ENCODE measurements around the gene NR2C2AP. TPM values are rescaled to one million over a fixed set of nuclear protein-coding genes. Genes with fewer than 3 reads are reported as not detected.
"Not testable (repeated sequence)": the region's sequence is repeated elsewhere in the genome, so short reads cannot be mapped to it uniquely, and the experiment has no call there.

The NR2C2AP gene
- total RNA-seq, 4 donors from 2014 or later = 16.6 to 30.9 (median 24.9) TPM

GRCh38 chr19:19224150-19224851, 21.1 kb upstream of the NR2C2AP start:
- Histone ChIP-seq H3K27ac (no peak overlapping the region), H3K4me1 (peaks cover 14% of the 10 kb centered on the region), H3K4me3 (peak overlapping the region; percentile 52), H3K36me3 (no peaks in the 10 kb centered on the region), H3K27me3 (peaks cover 59% of the 10 kb centered on the region), H3K9me3 (no peaks in the 10 kb centered on the region)
- 54% methylated on average over 10 of the region's 17 CpGs for WGBS
- TF ChIP-seq POLR2A (IDR thresholded peaks at IDR 0.05) = no peak
- TF ChIP-seq POLR2AphosphoS5 (IDR thresholded peaks at IDR 0.05) = no peak
- TF ChIP-seq, protein P1, sequence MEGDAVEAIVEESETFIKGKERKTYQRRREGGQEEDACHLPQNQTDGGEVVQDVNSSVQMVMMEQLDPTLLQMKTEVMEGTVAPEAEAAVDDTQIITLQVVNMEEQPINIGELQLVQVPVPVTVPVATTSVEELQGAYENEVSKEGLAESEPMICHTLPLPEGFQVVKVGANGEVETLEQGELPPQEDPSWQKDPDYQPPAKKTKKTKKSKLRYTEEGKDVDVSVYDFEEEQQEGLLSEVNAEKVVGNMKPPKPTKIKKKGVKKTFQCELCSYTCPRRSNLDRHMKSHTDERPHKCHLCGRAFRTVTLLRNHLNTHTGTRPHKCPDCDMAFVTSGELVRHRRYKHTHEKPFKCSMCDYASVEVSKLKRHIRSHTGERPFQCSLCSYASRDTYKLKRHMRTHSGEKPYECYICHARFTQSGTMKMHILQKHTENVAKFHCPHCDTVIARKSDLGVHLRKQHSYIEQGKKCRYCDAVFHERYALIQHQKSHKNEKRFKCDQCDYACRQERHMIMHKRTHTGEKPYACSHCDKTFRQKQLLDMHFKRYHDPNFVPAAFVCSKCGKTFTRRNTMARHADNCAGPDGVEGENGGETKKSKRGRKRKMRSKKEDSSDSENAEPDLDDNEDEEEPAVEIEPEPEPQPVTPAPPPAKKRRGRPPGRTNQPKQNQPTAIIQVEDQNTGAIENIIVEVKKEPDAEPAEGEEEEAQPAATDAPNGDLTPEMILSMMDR (IDR thresholded peaks at IDR 0.05) = no peak
- TF ChIP-seq EP300 (IDR thresholded peaks at IDR 0.05) = no peak
- no peak for DNase-seq (ENCODE audit: low spot score in 2 of 2)

- Histone ChIP-seq H3K27ac (no peak overlapping the region), H3K4me3 (no peak overlapping the region), H3K9me3 (no peaks in the 10 kb centered on the region), H3K4me1 (peaks cover 14% of the 10 kb centered on the region), H3K36me3 (no peaks in the 10 kb centered on the region), H3K27me3 (peaks cover 62% of the 10 kb centered on the region)
- no peak for DNase-seq (ENCODE audit: low spot score in 2 of 2)
- 83% methylated on average over 6 of the region's 6 CpGs for WGBS
- TF ChIP-seq, protein P1 (IDR thresholded peaks at IDR 0.05) = no peak
- TF ChIP-seq EP300 (IDR thresholded peaks at IDR 0.05) (no peak), POLR2A (IDR thresholded peaks at IDR 0.05) (no peak), POLR2AphosphoS5 (IDR thresholded peaks at IDR 0.05) (no peak)
Observed at GRCh38 chr19:19223636-19224035, 20.4 kb upstream of the NR2C2AP start.

DNA sequence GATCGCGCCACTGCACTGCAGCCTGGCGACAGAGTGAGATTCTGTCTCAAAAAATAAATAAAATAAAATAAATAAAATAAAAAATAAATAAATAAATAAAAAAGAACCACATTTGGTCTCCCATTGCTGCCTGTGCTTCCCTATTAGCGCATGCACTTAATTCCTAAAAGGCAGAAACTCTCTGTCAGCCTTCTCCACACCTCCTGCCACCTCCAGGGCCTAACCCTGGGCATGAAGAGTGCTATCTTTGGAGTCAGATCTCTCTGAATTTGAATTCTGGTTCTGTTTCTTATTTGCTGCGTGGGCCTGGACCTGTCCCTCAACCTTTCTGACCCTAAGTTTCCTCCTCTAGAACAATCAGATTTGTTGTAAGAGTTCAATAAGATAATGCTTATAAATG, 19.8 kb upstream of the NR2C2AP start:
- no peak for DNase-seq (ENCODE audit: low spot score in 2 of 2)
- Histone ChIP-seq H3K36me3 (no peaks in the 10 kb centered on the region), H3K27me3 (peaks cover 57% of the 10 kb centered on the region), H3K27ac (no peak overlapping the region), H3K9me3 (no peaks in the 10 kb centered on the region), H3K4me3 (no peak overlapping the region), H3K4me1 (peaks cover 14% of the 10 kb centered on the region)
- no peak for TF ChIP-seq EP300 (IDR thresholded peaks at IDR 0.05)
- TF ChIP-seq POLR2A (IDR thresholded peaks at IDR 0.05) = no peak
- TF ChIP-seq, protein P1 (IDR thresholded peaks at IDR 0.05) = no peak
- 81% methylated on average over 5 of the region's 5 CpGs for WGBS

GRCh38 chr19:19221000-19221399, 17.8 kb upstream of the NR2C2AP start:
- not testable (repeated sequence) for H3K4me3 ChIP-seq; H3K36me3 ChIP-seq; H3K27ac ChIP-seq; DNase-seq (ENCODE audit: low spot score in 2 of 2); H3K9me3 ChIP-seq
- Histone ChIP-seq H3K27me3 (peaks cover 51% of the 10 kb centered on the region), H3K4me1 (peaks cover 14% of the 10 kb centered on the region)
- 87% methylated on average over 8 of the region's 8 CpGs for WGBS

GRCh38 chr19:19218911-19219310, 15.7 kb upstream of the NR2C2AP start:
- H3K4me3 ChIP-seq = no peak overlapping the region
- peaks cover 51% of the 10 kb centered on the region for H3K27me3 ChIP-seq
- DNase-seq (ENCODE audit: low spot score in 2 of 2) = no peak
- H3K27ac ChIP-seq = no peak overlapping the region
- no peaks in the 10 kb centered on the region for H3K4me1 ChIP-seq
- H3K36me3 ChIP-seq = no peaks in the 10 kb centered on the region
- no peak for TF ChIP-seq POLR2A (IDR thresholded peaks at IDR 0.05)
- TF ChIP-seq, protein P1 (IDR thresholded peaks at IDR 0.05) = no peak
- TF ChIP-seq POLR2AphosphoS5 (IDR thresholded peaks at IDR 0.05) = no peak
- WGBS = 85% methylated on average over 19 of the region's 21 CpGs
- no peaks in the 10 kb centered on the region for H3K9me3 ChIP-seq

DNA sequence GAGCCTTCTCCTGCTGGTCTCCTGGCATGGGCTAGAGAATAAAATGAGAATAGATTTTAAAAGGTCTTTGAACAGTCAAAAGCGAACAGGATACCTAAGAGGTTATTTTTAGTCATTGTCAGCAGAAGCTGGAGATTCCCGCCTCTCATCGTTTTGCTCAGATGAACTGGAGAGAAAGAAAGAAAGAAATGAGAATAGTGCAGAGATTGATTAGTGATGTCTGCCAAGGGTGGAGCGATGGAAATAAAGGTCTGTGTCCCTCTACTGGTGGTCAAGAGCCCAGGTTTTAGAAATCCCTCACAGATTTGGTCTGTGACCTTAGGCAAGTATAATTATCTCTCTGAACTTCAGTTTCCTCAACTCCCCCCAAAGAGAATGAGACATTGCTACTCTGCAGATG, 13.9 kb upstream of the NR2C2AP start:
- WGBS = 54% methylated on average over 4 of the region's 4 CpGs
- no peak for DNase-seq (ENCODE audit: low spot score in 2 of 2)
- TF ChIP-seq POLR2AphosphoS5 (IDR thresholded peaks at IDR 0.05) = no peak
- TF ChIP-seq EP300 (IDR thresholded peaks at IDR 0.05) = no peak
- TF ChIP-seq, protein P1 (IDR thresholded peaks at IDR 0.05) = no peak
- TF ChIP-seq POLR2A (IDR thresholded peaks at IDR 0.05) = no peak
- H3K4me1 ChIP-seq = no peaks in the 10 kb centered on the region
- no peak overlapping the region for H3K4me3 ChIP-seq
- no peaks in the 10 kb centered on the region for H3K9me3 ChIP-seq
- no peaks in the 10 kb centered on the region for H3K36me3 ChIP-seq
- peaks cover 65% of the 10 kb centered on the region for H3K27me3 ChIP-seq
- no peak overlapping the region for H3K27ac ChIP-seq
